Measurements from ENCODE around the gene LMBRD1.

The LMBRD1 gene

GRCh38 chr6:69627625-69628024 is 169.2 kb downstream of the LMBRD1 start:
- DNase-seq, result no peak

DNA sequence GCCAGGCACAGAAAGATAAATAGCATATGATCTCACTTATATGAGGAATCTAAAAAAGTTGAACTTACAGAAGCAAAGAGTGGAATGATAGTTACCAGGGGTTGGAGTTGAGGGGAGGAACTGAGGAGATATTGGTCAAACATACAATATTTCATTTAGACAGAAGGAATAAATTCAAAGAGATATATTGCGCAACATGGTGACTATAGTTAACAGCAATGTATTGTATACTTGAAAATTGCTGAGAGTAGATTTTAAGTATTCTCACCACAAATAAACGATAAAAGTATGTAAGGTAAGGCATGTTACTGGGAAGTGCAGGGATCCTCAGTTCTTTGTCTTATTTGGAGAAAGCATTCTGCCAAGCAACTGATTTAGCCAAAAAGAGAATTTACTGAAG is 171.9 kb downstream of the LMBRD1 start:
- no peak for DNase-seq
